Activated CD4-positive, alpha-beta memory T cell treated with anti-CD3 and anti-CD28 coated beads for 36 hours (primary cell): ENCODE data around the gene WAC. TPM values are rescaled to one million over a fixed set of nuclear protein-coding genes. Genes with fewer than 3 reads are reported as not detected.
"Not testable (repeated sequence)": the region's sequence is repeated elsewhere in the genome, so short reads cannot be mapped to it uniquely, and the experiment has no call there.

Experiments
- CTCF ChIA-PET: fragments of 350-600 bp; sonication (Branson Sonifier 250); formaldehyde crosslinking; loops from one replicate; lab custom pipeline; 2021; ENCODE audit warnings: antibody characterized with exemption, inconsistent platforms; lab: Charles Lee
- POLR2A ChIA-PET: fragments of 350-600 bp; sonication (Branson Sonifier 250); formaldehyde crosslinking; loops from one replicate; lab custom pipeline; 2021; ENCODE audit warnings: antibody characterized with exemption; lab: Charles Lee
- DNase-seq: peaks from one replicate; pipeline ENCODE4 v3.0.0-alpha.2; 2020
- H3K27ac Mint-ChIP-seq: one replicate; pipeline ENCODE4 v1.8.0; 2021; ENCODE audit warnings: mixed read lengths
- H3K27me3 Mint-ChIP-seq: one replicate; pipeline ENCODE4 v1.8.0; 2021; ENCODE audit warnings: mixed read lengths
- H3K36me3 Mint-ChIP-seq: one replicate; pipeline ENCODE4 v1.8.0; 2021; ENCODE audit warnings: mixed read lengths
- H3K4me1 Mint-ChIP-seq: one replicate; pipeline ENCODE4 v1.8.0; 2021; ENCODE audit warnings: low read depth, mixed read lengths
- H3K4me3 Mint-ChIP-seq: one replicate; pipeline ENCODE4 v1.8.0; 2021; ENCODE audit warnings: mild to moderate bottlenecking, mixed read lengths
- H3K9me3 Mint-ChIP-seq: one replicate; pipeline ENCODE4 v1.8.0; 2021; ENCODE audit warnings: mixed read lengths
- intact Hi-C: fragments of 100-400 bp; cut with micrococcal nuclease; formaldehyde crosslinking; loops from one replicate; pipeline ENCODE4 v1.15.1; 2023
- total RNA-seq, 2 experiments: library from RNA; stranded (reverse); gene quantifications; one replicate each; pipeline ENCODE4 v1.2.3, GENCODE V29; 2021

WAC gene
- total RNA-seq, 2 experiments from 2014 or later, result 92.9 to 93.1 TPM

GRCh38 chr10:28503114-28503513, 29.8 kb upstream of the WAC start:
- Mint-ChIP-seq H3K9me3 (no peaks in the 10 kb centered on the region), H3K4me1 (peaks cover 2% of the 10 kb centered on the region), H3K27me3 (no peaks in the 10 kb centered on the region), H3K36me3 (no peaks in the 10 kb centered on the region), H3K27ac (no peak overlapping the region), H3K4me3 (no peak overlapping the region)
- ChIA-PET POLR2A (no interaction called here), CTCF (no interaction called here)
- DNase-seq, result no peak
- intact Hi-C loops, result no loop called here

- Mint-ChIP-seq H3K4me3 (no peak overlapping the region), H3K36me3 (no peaks in the 10 kb centered on the region), H3K4me1 (no peaks in the 10 kb centered on the region), H3K27me3 (no peaks in the 10 kb centered on the region), H3K27ac (no peak overlapping the region), H3K9me3 (no peaks in the 10 kb centered on the region)
- POLR2A ChIA-PET, result no interaction called here
- DNase-seq, result no peak
- CTCF ChIA-PET, result no interaction called here
- intact Hi-C loops, result no loop called here
Observed at GRCh38 chr10:28505359-28505959, 27.5 kb upstream of the WAC start.

GRCh38 chr10:28508304-28508925, 24.5 kb upstream of the WAC start:
- intact Hi-C loops, result no loop called here
- no peak overlapping the region for H3K4me3 Mint-ChIP-seq
- POLR2A ChIA-PET, result no interaction called here

GRCh38 chr10:28509286-28509685, 23.6 kb upstream of the WAC start:
- intact Hi-C loops, result no loop called here
- ChIA-PET POLR2A (no interaction called here), CTCF (no interaction called here)
- Mint-ChIP-seq H3K4me3 (no peak overlapping the region), H3K9me3 (no peaks in the 10 kb centered on the region), H3K36me3 (no peaks in the 10 kb centered on the region), H3K27ac (no peak overlapping the region), H3K4me1 (no peaks in the 10 kb centered on the region), H3K27me3 (no peaks in the 10 kb centered on the region)
- no peak for DNase-seq

More at GRCh38 chr10:28508304-28508925, 24.5 kb upstream of the WAC start:
- CTCF ChIA-PET, result interaction anchor here (0.5 kb wide), 1 partner anchor 8 kb away, joined by 3 read pairs; no protein-coding TSS in a partner anchor
- Mint-ChIP-seq H3K27ac (no peak overlapping the region), H3K4me1 (no peaks in the 10 kb centered on the region), H3K36me3 (no peaks in the 10 kb centered on the region), H3K27me3 (no peaks in the 10 kb centered on the region), H3K9me3 (no peaks in the 10 kb centered on the region)
- DNase-seq, result no peak

- Mint-ChIP-seq H3K36me3 (peaks cover 2% of the 10 kb centered on the region), H3K9me3 (peaks cover 26% of the 10 kb centered on the region), H3K27me3 (no peaks in the 10 kb centered on the region), H3K4me3 (no peak overlapping the region), H3K27ac (no peak overlapping the region), H3K4me1 (no peaks in the 10 kb centered on the region)
- ChIA-PET POLR2A (no interaction called here), CTCF (no interaction called here)
- no peak for DNase-seq
- intact Hi-C loops, result no loop called here
Observed at GRCh38 chr10:28514648-28515047, 18.3 kb upstream of the WAC start.

GRCh38 chr10:28520346-28520745, 12.6 kb upstream of the WAC start:
- ChIA-PET POLR2A (no interaction called here), CTCF (no interaction called here)
- no peaks in the 10 kb centered on the region for H3K27me3 Mint-ChIP-seq
- H3K4me3 Mint-ChIP-seq, result no peak overlapping the region
- peaks cover 25% of the 10 kb centered on the region for H3K36me3 Mint-ChIP-seq
- no peaks in the 10 kb centered on the region for H3K4me1 Mint-ChIP-seq
- no peak overlapping the region for H3K27ac Mint-ChIP-seq
- no peak for DNase-seq
- intact Hi-C loops, result no loop called here
- H3K9me3 Mint-ChIP-seq, result peaks cover 51% of the 10 kb centered on the region

- H3K27me3 Mint-ChIP-seq, H3K4me1 Mint-ChIP-seq, DNase-seq, POLR2A ChIA-PET, intact Hi-C loops, H3K4me3 Mint-ChIP-seq, CTCF ChIA-PET, H3K27ac Mint-ChIP-seq: not testable (repeated sequence)
- H3K36me3 Mint-ChIP-seq, result peaks cover 29% of the 10 kb centered on the region
- H3K9me3 Mint-ChIP-seq, result peaks cover 51% of the 10 kb centered on the region
Observed at GRCh38 chr10:28520828-28521227, 12.1 kb upstream of the WAC start.

GRCh38 chr10:28521961-28522360, 11.0 kb upstream of the WAC start:
- H3K36me3 Mint-ChIP-seq, result peaks cover 37% of the 10 kb centered on the region
- peaks cover 44% of the 10 kb centered on the region for H3K9me3 Mint-ChIP-seq
- H3K4me1 Mint-ChIP-seq, intact Hi-C loops, POLR2A ChIA-PET, DNase-seq, CTCF ChIA-PET, H3K27ac Mint-ChIP-seq, H3K4me3 Mint-ChIP-seq, H3K27me3 Mint-ChIP-seq: not testable (repeated sequence)

GRCh38 chr10:28523725-28524252, 9.1 kb upstream of the WAC start:
- no peak for DNase-seq
- ChIA-PET POLR2A (no interaction called here), CTCF (no interaction called here)
- H3K27me3 Mint-ChIP-seq, result no peaks in the 10 kb centered on the region
- H3K4me1 Mint-ChIP-seq, result no peaks in the 10 kb centered on the region
- H3K4me3 Mint-ChIP-seq, result no peak overlapping the region
- H3K36me3 Mint-ChIP-seq, result peaks cover 39% of the 10 kb centered on the region
- intact Hi-C loops, result no loop called here
- peaks cover 32% of the 10 kb centered on the region for H3K9me3 Mint-ChIP-seq
- H3K27ac Mint-ChIP-seq, result no peak overlapping the region

GRCh38 chr10:28530751-28531150, 2.2 kb upstream of the WAC start:
- no peak for DNase-seq
- intact Hi-C loops, result loop anchor here (5.0 kb wide), 3 partner anchors 62 to 1378 kb away; partner anchors contain the start of gene YME1L1
- H3K4me1 Mint-ChIP-seq, result peaks cover 35% of the 10 kb centered on the region
- H3K36me3 Mint-ChIP-seq, result peaks cover 46% of the 10 kb centered on the region
- peaks cover 3% of the 10 kb centered on the region for H3K9me3 Mint-ChIP-seq
- ChIA-PET CTCF (no interaction called here), POLR2A (no interaction called here)
- no peaks in the 10 kb centered on the region for H3K27me3 Mint-ChIP-seq
- no peak overlapping the region for H3K27ac Mint-ChIP-seq
- peak overlapping the region; percentile 91 for H3K4me3 Mint-ChIP-seq

- H3K27me3 Mint-ChIP-seq, result no peaks in the 10 kb centered on the region
- intact Hi-C loops, result loop anchor here (1.0 to 5.0 kb wide), 7 partner anchors 32 to 1672 kb away; partner anchors contain the start of genes ABI1, BAMBI, MPP7 and YME1L1
- POLR2A ChIA-PET, result interaction anchor here (0.8 to 2.8 kb wide), 5 partner anchors 8 to 230 kb away, joined by 3 to 10 read pairs (median 5); no protein-coding TSS in a partner anchor
- peaks cover 47% of the 10 kb centered on the region for H3K4me1 Mint-ChIP-seq
- CTCF ChIA-PET, result no interaction called here
- H3K9me3 Mint-ChIP-seq, result no peaks in the 10 kb centered on the region
- DNase-seq, result no peak
- peaks cover 54% of the 10 kb centered on the region for H3K36me3 Mint-ChIP-seq
- peak overlapping the region; percentile 98 for H3K4me3 Mint-ChIP-seq
- peak overlapping the region; percentile 100 for H3K27ac Mint-ChIP-seq
Observed at GRCh38 chr10:28533186-28533564, 257 bp downstream of the WAC start.

GRCh38 chr10:28533571-28534304, 820 bp downstream of the WAC start:
- H3K4me1 Mint-ChIP-seq, result peaks cover 47% of the 10 kb centered on the region
- H3K36me3 Mint-ChIP-seq, result peaks cover 57% of the 10 kb centered on the region
- peak overlapping the region; percentile 94 for H3K27ac Mint-ChIP-seq
- H3K4me3 Mint-ChIP-seq, result peak overlapping the region; percentile 92
- no peaks in the 10 kb centered on the region for H3K9me3 Mint-ChIP-seq
- CTCF ChIA-PET, result interaction anchor here (0.9 kb wide), 1 partner anchor 107 kb away, joined by 3 read pairs; no protein-coding TSS in a partner anchor
- no peaks in the 10 kb centered on the region for H3K27me3 Mint-ChIP-seq
- intact Hi-C loops, result loop anchor here (1.0 to 5.0 kb wide), 9 partner anchors 15 to 1673 kb away; partner anchors contain the start of genes ABI1, BAMBI, MPP7 and YME1L1
- peak; percentile 78 for DNase-seq
- POLR2A ChIA-PET, result interaction anchor here (2.0 to 2.8 kb wide), 2 partner anchors 10 to 17 kb away, joined by 7 to 10 read pairs; no protein-coding TSS in a partner anchor
